NT2/D1 (cell line): ENCODE data around the gene GPX2.

Experiments used
- DNase-seq: peaks from one replicate; pipeline ENCODE4 v3.0.0-alpha.2; 2011; ENCODE audit warnings: low read depth, low spot score
- H3K27me3 ChIP-seq: 2 replicates; pipeline ENCODE4 v1.6.0; 2011; ENCODE audit warnings: mild to moderate bottlenecking; ENCODE audit not compliant: insufficient read length, insufficient read depth
- H3K36me3 ChIP-seq: 2 replicates; pipeline ENCODE4 v1.6.1; 2011; ENCODE audit warnings: mild to moderate bottlenecking, low read length, mixed read lengths; ENCODE audit not compliant: insufficient read depth, insufficient read length
- H3K4me1 ChIP-seq: 2 replicates; pipeline ENCODE4 v1.5.1; 2011; ENCODE audit not compliant: insufficient read depth, insufficient read length
- H3K4me3 ChIP-seq: 2 replicates; pipeline ENCODE4 v1.5.1; 2011; ENCODE audit warnings: low read depth; ENCODE audit not compliant: insufficient read length
- H3K9ac ChIP-seq: 2 replicates; pipeline ENCODE4 v1.6.0; 2011; ENCODE audit warnings: low read depth; ENCODE audit not compliant: insufficient read length
- H3K9me3 ChIP-seq: 2 replicates; pipeline ENCODE4 v1.5.1; 2011; ENCODE audit warnings: mild to moderate bottlenecking, low read length; ENCODE audit not compliant: insufficient read depth
- SUZ12 ChIP-seq: IDR thresholded peaks from 2 replicates; pipeline ENCODE4 v1.6.1; 2011; ENCODE audit not compliant: insufficient read length, insufficient read depth; ENCODE audit errors: extremely low read depth
- YY1 ChIP-seq: IDR thresholded peaks from 2 replicates; pipeline ENCODE4 v1.6.1; 2011; ENCODE audit not compliant: insufficient read length, insufficient read depth
- ZNF274 ChIP-seq: IDR thresholded peaks from 2 replicates; pipeline ENCODE4 v1.6.1; 2011; ENCODE audit warnings: mild to moderate bottlenecking, low read depth, low read length

Gene GPX2

DNA sequence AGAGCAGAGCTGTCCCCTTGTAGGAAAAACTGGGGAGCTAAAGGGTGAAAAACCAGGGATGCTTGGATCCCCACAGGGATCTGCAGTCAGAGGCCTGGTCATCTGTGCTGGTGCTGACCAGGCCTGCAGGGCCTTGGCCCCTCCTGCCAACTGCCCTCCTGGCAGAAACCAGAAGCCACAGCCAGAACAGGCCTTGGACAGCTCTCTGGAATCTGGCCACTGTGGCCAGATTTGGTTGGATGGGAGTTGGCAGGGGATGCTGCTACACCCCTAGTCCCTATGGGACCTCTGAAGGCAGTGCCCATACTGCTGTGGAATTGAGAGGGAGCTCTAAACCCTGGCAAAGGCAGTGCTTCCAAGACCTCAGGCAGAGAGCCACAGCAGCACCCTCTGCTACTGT lies 9.2 kb upstream of the GPX2 start:
- DNase-seq, result no peak
- H3K27me3 ChIP-seq, result no peaks in the 10 kb centered on the region
- no peak overlapping the region for H3K9ac ChIP-seq
- no peak overlapping the region for H3K4me3 ChIP-seq
- TF ChIP-seq SUZ12 (no peak), ZNF274 (no peak), YY1 (no peak)
- H3K9me3 ChIP-seq, result no peaks in the 10 kb centered on the region
- H3K36me3 ChIP-seq, result peaks cover 62% of the 10 kb centered on the region
- H3K4me1 ChIP-seq, result peaks cover 11% of the 10 kb centered on the region

DNA sequence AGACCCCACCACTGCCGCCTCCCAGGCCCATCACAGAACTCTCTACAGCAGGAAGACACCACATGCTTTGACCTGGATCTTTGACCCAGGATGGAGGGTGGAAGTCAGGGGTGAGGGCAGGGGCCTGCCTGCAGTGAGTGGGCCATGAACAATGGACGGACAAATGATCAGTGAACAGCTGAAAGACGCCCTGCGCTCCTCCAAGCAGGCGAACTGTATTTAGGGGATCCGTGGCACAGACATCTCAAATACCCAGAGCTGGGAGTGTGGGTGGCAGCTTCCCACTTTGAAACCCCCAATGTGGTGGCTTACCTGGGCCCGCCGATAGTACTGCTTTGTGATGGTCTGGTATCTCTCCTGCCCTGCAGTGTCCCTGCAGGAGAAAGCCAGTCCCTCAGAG lies 8.7 kb upstream of the GPX2 start:
- H3K4me1 ChIP-seq, result peaks cover 11% of the 10 kb centered on the region
- no peaks in the 10 kb centered on the region for H3K9me3 ChIP-seq
- H3K27me3 ChIP-seq, result no peaks in the 10 kb centered on the region
- TF ChIP-seq ZNF274 (no peak), SUZ12 (no peak), YY1 (no peak)
- no peak overlapping the region for H3K4me3 ChIP-seq
- H3K9ac ChIP-seq, result no peak overlapping the region
- H3K36me3 ChIP-seq, result peaks cover 64% of the 10 kb centered on the region
- DNase-seq, result no peak

DNA sequence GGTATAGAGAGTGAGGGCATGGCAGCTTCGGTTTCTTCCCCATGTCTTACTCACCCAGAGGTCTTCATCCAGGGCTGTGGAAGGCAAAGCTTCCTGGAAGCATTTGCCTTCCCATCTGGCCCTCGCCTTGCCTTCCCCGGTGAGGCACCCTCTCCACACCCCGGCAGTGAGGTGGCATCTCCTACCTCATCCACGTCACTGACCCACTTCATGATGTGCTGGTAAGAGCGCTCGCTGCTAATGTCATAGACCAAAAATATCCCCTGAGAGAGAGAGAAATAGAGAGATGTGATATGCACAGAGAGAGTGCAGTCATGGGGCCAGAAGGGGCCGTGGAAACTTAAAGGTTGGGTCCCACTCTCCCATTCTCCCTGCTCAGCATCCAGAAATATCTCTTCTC lies 8.3 kb upstream of the GPX2 start:
- Histone ChIP-seq H3K27me3 (no peaks in the 10 kb centered on the region), H3K9me3 (no peaks in the 10 kb centered on the region), H3K36me3 (peaks cover 65% of the 10 kb centered on the region), H3K4me3 (no peak overlapping the region), H3K9ac (no peak overlapping the region), H3K4me1 (peaks cover 9% of the 10 kb centered on the region)
- DNase-seq, result no peak
- no peak for TF ChIP-seq SUZ12
- TF ChIP-seq ZNF274, result no peak
- TF ChIP-seq YY1, result no peak

DNA sequence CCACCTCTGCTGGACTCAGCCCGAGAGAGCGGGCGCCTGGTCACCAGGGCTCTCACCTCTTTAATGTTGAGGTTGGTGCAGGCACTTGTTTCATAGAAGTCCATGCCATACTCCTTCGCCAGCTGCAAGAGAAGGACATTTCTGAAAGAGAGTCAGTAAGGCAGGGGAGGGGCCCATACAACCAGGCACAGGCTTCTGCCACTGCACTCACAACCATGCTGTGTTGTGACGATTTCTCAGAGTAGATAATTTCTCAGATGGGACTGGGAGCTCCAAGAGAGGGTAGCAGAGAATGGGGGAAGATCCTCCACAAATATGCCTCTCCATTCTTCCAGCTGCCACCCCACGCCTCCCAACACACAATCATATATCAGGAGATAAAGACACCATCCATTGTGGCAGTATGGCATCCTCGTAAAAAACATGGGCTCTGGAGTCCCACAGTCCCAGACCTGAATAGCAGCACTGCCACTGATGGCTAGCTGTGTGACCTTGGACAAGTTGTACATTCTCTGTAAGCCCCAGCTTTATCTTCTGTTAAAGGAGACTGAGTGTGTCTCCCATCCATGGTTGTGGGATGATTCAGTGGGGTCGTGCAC lies 6.2 kb upstream of the GPX2 start:
- TF ChIP-seq YY1, result no peak
- no peak for TF ChIP-seq ZNF274
- no peak for TF ChIP-seq SUZ12
- Histone ChIP-seq H3K4me3 (no peak overlapping the region), H3K4me1 (peaks cover 3% of the 10 kb centered on the region), H3K36me3 (peaks cover 67% of the 10 kb centered on the region), H3K9ac (no peak overlapping the region), H3K9me3 (no peaks in the 10 kb centered on the region), H3K27me3 (no peaks in the 10 kb centered on the region)
- no peak for DNase-seq

DNA sequence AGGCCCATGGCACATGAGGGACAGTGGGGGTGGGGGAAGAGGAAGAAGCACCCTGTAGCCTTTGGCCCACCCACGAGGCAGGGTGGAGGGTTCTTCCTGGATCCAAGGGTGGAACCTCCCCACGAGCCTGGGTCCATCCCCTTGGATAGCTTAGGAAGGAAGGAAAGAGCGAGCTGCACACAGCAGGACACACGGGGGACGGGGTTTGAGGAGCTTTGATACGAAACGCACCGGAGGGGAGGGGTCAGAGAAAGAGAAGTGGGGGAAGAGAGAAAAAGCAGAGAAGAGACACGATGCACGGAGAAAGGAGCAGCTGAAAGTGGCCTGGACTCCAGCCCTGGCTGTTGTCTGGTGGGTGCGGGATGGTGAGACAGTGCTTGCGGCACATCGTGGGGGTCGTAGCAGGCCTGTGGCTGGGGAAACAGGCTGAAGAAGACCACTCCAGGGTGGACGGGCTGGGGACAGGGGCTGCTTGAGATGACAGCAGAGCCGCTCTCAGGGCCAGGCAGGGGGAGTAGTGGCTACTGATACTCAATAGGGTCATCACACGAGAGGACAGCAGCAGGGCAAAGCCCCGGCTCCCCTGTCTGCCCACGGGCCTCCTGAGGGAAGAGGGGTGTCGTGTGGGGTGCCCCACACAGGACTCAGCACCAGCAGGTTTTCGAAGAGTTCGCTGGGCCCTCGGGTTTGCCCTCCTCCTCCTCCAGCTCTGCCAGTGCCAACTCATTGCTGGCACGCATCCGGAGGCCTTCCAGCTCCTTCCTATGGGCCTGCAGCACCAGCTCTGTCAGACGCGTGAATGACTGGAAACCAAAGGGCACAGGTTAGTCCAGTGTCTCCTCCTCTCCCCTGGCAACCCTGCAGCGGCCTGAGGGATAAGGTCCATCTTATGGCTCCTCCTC lies 5.4 kb upstream of the GPX2 start:
- H3K9ac ChIP-seq, result no peak overlapping the region
- TF ChIP-seq ZNF274 (no peak), SUZ12 (no peak), YY1 (no peak)
- H3K4me1 ChIP-seq, result peaks cover 3% of the 10 kb centered on the region
- no peaks in the 10 kb centered on the region for H3K27me3 ChIP-seq
- H3K36me3 ChIP-seq, result peaks cover 63% of the 10 kb centered on the region
- no peak for DNase-seq
- no peaks in the 10 kb centered on the region for H3K9me3 ChIP-seq
- no peak overlapping the region for H3K4me3 ChIP-seq

DNA sequence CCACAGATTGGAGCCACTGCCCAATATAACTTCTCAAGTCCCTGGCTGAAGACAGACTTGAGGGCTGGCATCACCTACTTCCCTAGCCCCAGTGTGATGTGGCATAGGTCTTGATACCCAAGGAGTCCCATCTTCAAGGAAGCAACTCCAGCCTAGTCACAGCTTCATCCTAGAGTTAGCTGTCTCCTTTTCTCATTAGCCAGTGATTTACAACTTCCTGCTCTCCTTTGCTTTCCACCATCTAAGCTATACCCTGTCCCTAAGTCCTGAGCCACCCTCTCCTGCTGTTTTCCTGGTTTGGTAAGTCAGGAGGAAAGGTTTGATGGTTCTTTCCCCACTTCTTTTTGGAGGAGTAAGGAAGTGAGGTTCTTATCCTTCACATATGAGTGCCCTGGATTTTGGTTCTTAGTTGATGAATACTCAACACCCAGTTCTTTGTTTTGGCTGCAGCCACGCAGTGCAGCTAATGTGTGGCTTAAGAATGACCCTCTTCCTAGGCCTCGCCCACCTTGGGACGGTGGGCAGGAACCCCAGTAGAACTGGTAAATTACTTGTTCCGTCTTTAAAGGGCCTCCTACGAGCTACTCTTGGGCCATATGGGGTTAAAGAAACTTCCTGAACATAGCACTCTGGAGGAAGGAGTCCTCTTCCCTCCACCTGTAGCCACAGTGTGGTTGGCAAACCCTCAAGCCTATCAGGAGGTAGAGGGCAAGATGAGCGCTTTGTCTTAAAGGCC lies 3.9 kb upstream of the GPX2 start:
- TF ChIP-seq ZNF274 (no peak), YY1 (no peak), SUZ12 (no peak)
- DNase-seq, result no peak
- no peak overlapping the region for H3K4me3 ChIP-seq
- H3K4me1 ChIP-seq, result peaks cover 8% of the 10 kb centered on the region
- H3K36me3 ChIP-seq, result peaks cover 57% of the 10 kb centered on the region
- H3K9ac ChIP-seq, result no peak overlapping the region
- no peaks in the 10 kb centered on the region for H3K27me3 ChIP-seq
- no peaks in the 10 kb centered on the region for H3K9me3 ChIP-seq
